Stimulated activated CD8-positive, alpha-beta memory T cell treated with anti-CD3 and anti-CD28 coated beads, Interleukin-4, amount 100 ng/mL, for 4 hours (primary cell): ENCODE data around the gene MYOM3.

ENCODE experiments used
- DNase-seq, 2 donors: peaks; one replicate each; pipeline ENCODE4 v3.0.0-alpha.2; 2020; ENCODE audit warnings: low read depth in 2 of 2, low spot score in 1 of 2

MYOM3 gene

DNA sequence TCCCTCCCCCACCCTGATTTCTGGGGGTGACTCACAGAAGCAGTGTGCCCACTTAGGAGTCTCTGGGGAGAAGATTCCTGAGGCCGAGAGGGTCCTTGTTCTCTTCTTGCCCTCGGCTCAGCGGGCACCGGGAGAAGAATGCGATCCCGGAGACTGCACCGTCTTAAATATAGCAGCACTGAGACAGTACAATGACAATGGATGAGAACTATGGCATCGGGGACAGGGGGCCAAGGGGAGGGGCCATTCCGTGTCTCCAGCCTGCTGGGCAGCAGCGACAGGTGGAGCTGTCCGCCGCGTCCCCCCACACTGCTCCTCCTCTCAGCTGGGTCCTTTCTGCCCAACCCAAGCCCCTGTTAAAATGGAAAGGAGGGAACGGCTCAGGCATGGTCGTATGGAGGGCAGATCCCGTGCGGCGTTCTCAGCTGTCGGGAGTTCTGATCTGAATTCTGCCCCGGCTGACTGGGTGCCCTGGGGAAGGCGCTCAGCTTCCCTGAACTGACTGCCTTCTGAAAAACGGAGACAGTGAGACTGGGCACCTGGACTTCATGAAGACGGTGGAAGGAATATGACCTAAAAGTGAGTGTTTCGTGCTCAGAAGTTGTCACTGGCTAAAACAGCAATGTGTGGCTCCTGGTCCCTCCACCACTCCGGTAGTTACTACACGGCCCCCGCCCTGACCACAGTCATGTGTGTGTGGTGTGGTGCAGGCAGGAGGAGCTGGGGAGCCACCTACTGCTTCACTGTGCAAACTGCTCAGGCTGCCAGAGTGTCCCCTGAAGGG lies at the start of gene MYOM3:
Gene MYOM3 (minus strand): TSS at position 140 of the 784 bp plus-strand sequence. CDS start 3,499 bp downstream, outside the sequence.
- peak; percentile 6 to 18 for DNase-seq

DNA sequence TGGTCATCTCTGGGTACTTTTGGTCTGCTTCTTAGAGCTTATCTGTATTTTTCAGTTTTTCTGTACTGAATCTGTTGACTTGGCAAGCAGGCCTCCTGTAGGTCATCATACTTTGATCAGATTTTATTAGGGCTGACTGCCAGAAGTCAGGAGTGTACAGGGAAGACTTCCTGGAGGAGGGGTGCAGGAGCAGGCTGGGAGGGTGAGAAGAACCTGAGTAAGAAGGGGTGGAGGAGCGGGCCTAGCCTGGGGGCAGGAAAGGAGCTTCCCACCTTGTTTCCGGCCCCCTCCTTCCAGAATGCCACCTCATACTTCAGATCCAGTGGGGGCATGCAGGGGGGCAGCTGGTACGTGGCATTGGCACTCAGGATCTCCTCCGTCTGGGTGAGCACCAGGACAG lies 49.3 kb upstream of the MYOM3 start:
- no peak for DNase-seq

DNA sequence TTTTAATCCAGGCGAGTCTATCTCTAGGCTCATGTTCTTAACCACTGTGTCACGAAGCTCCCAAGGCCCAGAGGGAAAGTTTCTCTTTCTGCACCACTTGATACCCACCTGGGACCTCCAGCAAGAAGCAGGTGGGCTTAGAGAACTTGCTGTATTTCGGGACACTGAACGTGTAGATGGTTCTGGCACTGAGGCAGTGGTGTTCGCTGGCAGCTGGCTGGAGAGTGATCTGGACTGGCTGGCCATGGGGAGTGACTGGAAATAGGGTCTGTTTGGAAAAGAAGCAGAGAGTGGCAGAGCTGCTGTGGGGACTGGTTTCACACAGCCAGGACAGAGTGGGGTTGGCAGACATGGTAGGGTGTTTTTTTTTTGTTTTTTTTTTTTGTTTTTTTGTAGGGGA lies 47.4 kb upstream of the MYOM3 start:
- no peak for DNase-seq

DNA sequence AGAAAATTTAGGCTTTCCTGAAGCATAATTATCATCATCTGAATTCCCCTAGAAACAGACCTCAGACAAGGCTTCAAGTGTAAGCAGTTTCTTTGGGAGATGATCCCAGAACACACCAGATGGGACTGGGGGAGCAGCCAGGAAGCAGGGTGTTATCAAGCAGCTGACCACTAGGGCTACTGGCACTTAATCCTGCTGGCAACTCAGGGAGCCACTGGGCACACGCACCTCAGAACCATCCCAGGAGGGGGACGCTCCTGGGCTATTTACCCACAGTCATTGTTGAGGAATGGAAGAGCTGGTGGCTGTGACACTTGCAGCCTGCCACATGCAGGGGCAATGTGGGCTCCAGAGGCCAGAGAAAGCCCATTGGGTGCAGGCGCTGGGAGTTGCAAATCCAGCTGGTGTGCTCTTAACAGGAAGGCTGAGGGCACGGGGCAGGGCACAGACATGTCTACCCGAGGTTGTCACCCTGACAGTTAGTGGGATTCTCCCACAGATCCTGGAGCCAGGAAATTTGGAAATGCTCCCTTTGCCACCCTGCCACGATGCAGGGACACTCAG lies 46.1 kb upstream of the MYOM3 start:
- DNase-seq, result no peak

DNA sequence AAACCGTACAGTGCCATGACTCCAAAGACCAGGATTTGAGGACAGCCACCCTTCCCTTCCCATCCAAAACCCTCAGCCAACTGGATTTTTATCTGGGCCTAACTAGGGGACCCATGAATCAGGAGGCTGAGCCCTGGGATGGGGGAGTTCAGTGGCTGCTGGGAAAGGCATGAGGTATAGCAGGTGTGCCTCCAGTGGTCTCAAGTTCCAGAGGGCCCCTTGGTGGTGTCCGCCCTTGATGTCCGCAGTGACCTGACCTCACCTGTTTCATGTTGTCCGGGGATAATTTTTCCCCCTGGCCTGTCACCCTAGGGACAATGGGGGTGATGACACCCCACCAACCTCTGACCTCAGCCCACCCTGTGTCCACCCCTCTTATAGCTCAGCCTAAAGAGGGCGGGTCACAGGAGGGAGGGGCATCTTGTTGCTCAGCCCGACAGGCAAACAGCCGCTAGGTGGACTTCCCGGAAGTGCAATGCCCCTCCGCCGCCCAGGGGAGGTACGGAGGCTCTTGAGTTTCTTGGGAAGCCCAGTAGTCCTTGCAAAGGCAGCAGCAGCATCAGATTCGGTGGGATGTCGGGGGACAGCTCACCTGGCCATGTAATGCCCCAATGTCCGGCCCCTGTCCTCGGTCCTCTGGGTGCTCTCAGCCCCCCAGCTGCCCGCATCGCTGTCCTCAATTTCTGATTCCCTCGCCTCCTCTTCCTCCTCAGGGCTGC lies 44.8 kb upstream of the MYOM3 start:
- no peak for DNase-seq

DNA sequence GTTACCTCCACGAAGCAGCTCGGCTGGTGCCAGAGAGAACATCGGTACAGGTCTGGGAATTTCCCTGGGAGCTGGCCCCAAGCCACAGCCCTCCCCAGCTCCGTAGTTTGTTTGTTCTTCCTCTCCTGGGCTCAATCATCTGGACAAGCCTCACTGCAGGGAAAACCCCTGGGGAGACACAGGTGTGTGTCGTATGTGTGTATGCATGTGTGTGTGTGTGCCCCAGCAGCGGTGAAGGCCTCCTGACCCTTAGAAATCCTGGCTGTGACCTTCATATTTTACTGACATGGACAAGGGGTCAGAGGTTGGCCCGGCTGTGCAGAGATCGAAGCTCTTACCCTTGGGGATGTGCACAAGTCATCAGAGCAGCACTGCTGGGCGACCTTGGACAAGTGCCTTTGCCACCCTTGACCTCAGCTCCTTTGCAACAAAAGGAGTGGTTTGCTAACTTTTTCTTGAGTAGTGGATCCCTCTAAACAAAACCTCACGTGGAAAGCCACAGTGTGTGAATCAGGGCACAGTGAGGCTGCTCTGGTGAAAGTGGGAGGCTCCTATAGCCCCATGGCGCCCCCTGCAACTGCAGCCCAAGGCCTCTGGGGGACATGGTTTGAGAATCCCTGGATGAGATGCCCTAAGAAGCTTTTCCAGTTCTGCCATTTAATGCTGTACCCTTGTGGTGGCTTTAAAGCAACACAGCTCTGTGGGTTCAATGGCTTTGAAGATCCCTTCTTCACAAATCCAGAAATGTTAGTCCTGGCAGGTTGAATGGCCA lies 43.3 kb upstream of the MYOM3 start:
- no peak for DNase-seq

DNA sequence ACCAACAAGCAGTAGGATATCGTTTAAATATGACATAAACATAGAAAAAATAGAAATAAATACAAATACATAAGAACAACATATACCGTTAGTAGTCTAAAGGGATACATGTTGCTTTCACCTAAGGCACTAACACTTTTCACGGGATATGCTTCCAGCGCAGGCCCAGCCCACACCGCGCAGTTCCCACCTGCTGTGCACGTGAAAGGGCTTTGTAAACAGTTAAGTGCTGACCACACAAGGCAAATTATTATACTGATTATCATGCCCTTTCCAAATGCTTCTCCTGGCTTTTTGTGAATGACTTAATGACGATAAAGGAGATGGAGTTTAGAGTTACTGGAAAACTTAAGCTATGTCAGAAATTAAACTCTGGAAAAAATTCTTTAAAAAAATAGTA lies 42.3 kb upstream of the MYOM3 start:
- no peak for DNase-seq

DNA sequence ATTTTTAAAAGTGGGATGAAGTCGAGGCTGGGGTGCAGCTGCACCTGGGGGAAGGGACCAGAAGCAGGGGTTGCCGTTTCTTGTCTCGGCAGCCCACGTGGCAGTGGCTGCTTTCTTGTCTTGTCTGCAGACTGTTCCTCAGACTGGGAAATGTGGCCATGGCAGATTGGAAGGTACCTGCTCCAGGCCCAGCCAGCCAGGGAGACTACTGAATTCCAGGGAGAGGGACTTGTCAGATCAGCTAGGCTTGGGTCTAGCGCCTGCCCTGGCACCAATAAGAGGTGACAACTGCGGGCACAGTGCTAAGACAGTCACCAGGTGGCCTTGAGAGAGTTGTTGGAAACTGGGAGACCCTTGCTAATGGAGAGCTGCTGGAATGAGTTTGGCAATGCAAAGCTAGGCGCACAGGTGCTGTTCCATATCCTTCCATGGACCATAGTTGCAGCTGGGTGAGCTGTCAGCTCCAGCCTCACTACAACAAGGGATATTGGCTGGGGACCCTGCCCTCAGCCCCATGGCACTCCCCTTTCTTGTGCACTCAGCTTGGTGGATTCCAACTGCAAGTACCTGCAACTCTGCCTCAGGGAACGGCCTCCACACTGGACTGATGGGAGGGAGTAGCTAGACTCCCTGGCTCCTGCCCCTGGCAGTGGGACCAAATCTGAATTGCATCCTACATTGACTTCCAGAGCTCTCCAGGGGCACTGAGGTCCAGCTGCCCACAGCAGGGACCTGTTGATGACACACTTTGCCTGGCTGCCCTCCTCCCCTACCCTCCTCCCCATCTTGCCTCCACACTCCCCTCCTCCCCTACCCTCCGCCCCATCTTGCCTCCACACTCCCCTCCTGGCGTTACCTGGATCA lies 40.9 kb upstream of the MYOM3 start:
- DNase-seq, result no peak

DNA sequence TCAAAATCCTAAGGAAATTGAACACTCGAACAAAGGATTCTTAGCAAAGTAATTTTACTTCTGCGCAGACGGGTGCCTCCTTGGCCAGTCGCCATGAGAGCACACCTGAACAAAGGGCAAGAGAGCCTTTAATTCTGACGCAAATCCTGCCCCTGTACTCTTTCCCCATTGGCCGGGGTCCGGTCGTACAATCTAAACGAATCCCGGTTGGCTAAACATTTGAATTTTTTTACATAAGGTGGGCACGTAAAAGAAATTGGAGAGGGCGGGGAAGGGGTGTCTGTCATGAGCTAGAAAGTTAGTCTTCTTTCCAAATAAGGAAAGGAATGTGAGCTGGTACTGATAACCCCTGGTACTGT lies 39.2 kb upstream of the MYOM3 start:
- no peak for DNase-seq

DNA sequence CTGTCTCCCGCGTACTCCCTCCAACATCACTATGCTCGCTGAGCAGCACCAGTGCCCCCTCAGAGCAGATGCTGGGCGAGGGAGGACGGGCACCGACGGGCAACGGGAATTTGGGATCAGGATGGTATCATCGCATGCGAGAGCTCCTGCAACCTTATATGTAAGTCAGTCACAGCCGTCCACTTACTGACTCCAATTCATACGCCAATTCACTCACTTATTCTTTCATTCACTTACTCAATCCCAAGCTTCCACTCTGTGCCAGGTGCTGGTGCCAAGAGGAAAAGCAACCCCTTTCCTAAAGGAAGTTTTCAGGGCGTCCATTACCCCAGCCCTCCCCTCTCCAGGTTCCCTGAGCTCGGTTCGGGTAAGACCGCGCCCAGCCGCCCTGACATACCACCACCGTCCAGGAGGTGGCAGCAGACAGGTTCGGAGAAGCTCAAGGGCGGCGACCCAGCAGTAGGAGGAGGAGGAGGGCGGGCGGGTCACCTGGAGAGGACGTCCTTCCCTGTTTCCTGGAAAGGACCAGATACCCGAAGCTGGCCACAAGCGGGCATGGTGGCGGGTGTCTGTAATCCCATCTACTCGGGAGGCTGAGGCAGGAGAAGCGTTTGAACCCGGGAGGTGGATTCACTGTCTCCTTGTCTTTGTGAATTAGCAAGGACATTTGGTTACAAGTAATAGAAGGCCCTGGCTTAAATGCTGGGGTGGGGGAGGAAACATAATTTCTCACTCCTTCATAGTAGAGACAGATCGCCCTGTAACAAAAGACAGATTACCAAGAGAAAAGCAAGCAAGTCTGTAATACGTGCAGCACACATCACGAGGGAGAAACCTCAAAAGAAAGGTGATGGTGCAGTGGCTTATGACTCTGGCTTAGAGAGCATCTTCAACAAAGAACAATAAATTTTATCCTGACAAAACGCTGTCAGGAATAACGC lies 38.6 kb upstream of the MYOM3 start:
- DNase-seq, result peak; percentile 67 to 82

DNA sequence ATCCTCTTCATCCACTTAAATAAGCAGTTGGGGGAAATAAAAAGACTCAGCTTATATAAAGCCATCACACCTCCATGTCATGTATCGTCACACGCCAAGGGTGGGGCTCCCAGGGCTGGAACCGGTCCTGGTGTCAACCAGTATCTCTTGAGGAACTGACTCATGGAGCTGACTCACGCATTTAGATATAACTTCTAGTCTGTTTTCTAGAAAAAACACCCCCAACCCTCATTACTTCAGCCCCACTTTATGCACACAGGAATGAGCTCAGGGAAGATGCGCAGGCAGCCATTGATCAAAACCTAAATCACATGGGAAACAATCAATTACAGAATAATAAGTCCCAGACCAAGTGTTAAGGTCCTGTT lies 37.9 kb upstream of the MYOM3 start:
- DNase-seq, result no peak

DNA sequence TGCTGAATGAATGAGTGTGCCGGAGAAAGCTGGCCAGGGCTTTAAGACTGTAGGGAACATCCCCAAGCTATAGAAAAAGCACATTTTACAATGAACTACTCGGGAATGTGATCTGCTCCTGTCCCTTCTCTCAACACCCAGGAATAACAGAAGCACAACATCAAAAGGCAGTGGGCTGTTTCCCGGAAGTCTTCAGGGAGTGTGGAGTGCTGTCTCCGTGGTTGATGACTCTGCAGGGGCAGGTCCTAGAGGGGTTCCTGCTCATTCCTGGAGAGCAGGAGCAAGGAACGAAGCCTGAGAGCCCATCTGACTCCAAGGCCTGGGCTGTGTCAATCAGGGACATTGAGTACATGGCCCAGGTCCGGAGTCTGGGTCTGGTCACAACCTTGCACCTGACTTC lies 35.9 kb upstream of the MYOM3 start:
- no peak for DNase-seq

DNA sequence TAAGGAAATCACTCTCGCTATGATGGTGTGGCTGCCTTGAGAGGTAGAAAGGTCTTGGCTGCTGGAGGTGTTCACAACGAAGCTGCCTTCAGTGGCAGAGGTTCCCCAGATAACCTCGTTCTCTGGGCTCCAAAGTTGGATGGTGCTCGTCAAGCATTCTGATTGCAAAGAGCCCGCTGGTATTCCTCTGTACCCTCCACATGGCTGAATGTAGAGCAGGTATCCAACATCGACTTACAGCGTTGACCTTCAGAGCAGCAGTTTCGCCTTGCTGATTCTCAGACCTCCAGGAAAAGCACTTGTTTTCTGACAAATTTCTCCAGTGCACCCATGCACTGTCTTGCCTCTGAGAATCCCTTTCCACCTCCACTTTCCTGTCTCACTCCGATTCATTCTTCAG lies 35.3 kb upstream of the MYOM3 start:
- DNase-seq, result no peak

DNA sequence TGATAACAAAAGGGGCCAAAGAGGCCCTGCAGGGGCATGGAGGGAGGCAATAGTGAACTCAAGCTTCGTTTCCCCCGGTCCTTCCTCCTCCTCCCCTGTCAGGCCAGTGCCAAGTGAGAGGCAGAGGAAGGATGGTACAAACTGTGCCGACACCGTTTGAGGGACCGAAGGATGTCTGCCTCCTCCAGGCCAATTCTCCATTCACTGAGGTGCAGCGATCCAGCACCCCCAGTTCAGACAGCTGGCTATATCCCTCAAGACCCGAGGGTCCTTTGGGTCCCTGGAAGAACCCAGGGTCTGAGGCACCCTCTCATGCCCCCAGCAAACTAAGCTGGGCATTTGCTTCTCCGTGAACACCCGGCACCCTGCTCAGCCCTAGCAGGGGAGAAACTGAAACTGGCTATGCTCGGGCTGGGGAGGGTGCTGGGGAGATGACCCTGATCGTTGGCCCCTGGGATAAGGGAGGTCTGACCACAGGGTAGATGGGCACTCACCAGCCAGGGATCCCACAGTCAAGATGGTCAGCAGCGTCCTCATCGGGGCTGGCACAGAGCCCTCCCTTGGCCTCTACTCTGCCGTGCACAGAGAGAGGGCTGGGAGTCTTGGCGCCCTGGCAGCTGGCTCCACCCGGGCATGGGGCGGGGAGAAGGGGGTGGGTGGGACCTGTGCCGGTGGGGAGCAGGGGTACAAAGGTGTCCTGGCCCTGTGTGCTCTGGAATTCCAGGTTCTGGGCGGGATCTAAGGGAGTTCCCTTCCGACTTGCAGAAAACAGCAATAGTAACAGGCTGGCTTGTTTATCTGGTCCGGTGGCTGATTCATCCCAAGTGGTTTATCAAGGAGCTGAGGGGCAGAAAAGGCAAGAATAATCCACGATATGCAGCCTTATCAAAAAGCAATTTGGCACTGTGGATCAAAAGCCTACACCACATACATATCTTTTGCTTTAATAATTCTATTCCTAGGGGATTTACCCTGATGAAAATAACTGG lies 30.9 kb upstream of the MYOM3 start, which contains the start of gene IL22RA1:
Gene IL22RA1 (minus strand): TSS at position 595 of the 989 bp plus-strand sequence. CDS start 58 bp downstream, at position 537.
- no peak for DNase-seq

DNA sequence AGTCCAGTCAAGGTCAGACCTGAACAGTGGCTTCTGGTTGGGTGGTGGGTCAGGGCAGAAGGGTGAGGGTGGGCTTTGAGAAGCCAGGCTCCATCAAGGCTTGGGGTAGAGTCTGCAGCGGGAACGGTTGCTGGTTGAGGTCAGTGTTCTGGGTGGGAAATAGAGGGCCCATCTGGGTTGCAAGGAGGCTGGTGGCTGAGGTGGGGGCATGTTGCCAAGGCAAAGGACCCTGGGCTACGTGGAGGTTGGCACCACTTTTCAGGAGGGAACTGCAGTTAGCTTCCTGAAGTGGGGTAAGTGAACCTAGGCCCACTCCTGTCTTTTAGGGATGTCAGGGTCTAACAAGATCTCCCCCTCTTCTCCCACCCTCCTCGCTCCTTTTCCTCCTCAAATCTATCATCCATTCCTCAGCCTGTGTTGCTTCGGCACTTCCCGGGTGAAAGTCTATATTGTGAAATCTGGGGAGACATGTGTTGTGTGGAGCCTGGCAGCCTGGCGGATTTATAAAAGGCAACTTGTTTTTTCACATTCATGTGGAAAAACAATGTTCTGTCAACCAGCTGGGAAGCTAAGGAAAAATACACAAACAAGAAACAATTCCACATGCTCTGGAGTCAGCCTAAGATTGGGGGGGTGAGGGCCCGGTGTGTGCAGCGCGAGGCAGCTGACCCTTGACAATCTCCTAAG lies 29.5 kb upstream of the MYOM3 start:
- DNase-seq, result no peak

DNA sequence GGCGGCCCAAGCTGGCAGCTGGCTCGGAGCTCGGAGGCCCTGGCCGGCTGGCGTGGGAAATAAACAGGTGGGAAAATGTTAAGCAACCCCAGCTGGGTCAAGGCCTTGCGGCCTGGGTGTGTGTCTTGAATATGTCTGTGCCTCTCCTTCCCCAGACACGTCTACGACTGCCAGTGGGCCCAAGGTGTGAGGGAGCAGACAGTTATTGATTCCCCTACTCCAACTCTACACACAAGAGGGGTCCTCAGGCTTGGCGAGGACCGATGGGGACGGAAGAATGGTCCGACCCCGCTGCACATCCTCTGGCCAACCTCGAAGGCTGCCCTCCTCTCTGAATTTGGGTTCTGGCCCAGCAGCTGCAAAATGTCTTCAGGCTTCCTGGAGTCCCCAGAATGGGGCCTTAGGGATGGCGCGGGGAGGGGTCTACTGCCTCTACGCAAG lies 28.8 kb upstream of the MYOM3 start:
- no peak for DNase-seq

DNA sequence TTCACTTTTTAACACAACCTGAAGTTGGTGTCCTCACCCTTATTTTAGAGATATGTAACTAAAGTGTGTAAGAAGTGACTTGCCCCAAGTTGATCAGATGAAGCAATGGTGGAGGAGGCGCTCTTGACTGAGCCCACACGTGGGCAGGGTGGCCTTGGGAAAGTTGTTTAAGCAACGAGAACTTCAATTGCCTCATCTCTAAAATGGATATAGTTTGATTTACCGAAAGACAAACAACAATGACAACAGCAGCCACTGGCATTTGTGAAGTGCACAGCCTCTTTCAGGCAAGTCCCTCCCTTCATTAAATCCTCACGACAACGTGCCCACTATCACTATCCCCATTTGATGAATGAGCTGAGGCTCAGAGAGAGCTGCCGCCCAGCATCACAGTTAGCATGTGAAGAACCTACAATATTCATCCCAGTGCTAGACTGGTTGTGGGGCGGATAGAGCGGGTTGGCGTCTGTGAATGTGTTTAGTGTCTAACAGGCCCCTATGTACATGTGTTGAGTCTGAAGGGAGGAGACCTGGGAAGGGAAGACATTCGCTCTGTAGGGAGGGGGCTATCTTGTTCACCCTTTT lies 28.0 kb upstream of the MYOM3 start:
- DNase-seq, result no peak

DNA sequence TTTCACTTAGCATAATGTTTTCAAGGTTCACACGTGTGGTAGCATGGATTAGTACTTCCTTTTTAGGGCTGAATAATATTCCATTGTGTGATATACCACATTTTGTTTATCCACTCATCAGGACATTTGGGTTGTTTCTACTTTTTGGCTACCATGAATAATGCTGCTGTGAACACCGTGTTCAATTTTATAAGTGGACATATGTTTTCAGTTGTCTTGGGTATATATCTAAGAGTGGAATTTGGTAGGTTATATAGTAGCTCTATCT lies 27.2 kb upstream of the MYOM3 start:
- no peak for DNase-seq
